Measurements from ENCODE around the gene ASB6. TPM values are rescaled to one million over a fixed set of nuclear protein-coding genes. Genes with fewer than 3 reads are reported as not detected.
A peak's percentile ranks its signal among the peaks of the same experiment; 100 is the strongest.

The ASB6 gene
- total and polyA plus RNA-seq, 7 donors: 8.4 to 20.8 (median 9.7) TPM

DNA sequence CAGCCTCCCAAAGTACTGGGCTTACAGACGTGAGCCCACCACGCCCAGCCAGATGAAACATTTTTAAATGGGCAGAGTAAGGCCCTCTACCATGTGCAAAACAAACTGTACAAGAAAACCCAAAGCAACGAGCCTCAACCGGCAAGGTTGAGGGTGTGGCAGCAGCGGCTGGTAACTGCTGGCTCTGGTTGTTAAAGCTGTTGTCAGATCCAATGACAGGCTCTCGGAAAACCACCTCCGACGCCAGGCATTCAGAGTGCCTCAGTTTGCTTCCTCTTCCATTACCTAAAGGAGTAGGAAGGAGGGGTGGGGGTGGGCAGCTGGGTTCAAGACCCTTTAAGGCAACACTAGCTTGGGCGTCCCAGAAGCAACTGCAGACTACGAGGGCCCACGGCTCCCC, 2.4 kb upstream of the ASB6 start:
- DNase-seq: no peak

DNA sequence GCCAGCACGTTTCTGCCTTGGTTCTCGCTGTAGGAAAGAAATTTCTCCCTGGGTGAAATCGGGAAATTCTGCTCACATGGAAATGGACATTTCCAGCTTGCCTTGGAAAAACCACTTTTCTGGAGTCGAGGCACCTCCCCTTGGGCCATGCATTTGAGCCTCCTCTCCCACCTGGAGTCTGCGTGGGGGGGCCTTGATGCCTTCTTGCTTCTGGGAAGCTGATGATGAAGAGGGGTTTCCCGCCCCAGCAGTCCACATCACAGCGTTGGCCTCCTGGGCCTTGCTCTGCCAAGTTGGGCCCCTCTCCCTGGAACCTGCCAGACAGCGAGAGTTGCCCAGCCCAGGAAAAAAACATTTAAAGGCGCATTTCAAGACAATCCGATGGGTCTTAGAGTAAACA, 1.8 kb upstream of the ASB6 start:
- no peaks in the 10 kb centered on the region for H3K27me3 ChIP-seq
- peaks cover 0 to 8% (median under 1%) of the 10 kb centered on the region in 4 donors for H3K36me3 ChIP-seq
- peaks cover 0 to 29% (median 24%) of the 10 kb centered on the region in 4 donors for H3K4me1 ChIP-seq
- no peak overlapping the region for H3K4me3 ChIP-seq
- no peak for TF ChIP-seq EP300 (IDR thresholded peaks at IDR 0.05)
- TF ChIP-seq POLR2AphosphoS5 (IDR thresholded peaks at IDR 0.05): no peak
- TF ChIP-seq, protein P1, sequence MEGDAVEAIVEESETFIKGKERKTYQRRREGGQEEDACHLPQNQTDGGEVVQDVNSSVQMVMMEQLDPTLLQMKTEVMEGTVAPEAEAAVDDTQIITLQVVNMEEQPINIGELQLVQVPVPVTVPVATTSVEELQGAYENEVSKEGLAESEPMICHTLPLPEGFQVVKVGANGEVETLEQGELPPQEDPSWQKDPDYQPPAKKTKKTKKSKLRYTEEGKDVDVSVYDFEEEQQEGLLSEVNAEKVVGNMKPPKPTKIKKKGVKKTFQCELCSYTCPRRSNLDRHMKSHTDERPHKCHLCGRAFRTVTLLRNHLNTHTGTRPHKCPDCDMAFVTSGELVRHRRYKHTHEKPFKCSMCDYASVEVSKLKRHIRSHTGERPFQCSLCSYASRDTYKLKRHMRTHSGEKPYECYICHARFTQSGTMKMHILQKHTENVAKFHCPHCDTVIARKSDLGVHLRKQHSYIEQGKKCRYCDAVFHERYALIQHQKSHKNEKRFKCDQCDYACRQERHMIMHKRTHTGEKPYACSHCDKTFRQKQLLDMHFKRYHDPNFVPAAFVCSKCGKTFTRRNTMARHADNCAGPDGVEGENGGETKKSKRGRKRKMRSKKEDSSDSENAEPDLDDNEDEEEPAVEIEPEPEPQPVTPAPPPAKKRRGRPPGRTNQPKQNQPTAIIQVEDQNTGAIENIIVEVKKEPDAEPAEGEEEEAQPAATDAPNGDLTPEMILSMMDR (IDR thresholded peaks at IDR 0.05): no peak
- TF ChIP-seq POLR2A (IDR thresholded peaks at IDR 0.05): no peak
- intact Hi-C loops (cut with DNase I): no loop called here
- 83 to 85% methylated on average over 10 of the region's 10 CpGs for WGBS, 2 donors
- no peak overlapping the region for H3K27ac ChIP-seq
- DNase-seq: no peak
- H3K9me3 ChIP-seq: no peaks in the 10 kb centered on the region

More for the DNA sequence above, 2.4 kb upstream of the ASB6 start:
- Histone ChIP-seq H3K27ac (no peak overlapping the region), H3K9me3 (no peaks in the 10 kb centered on the region), H3K4me1 (peaks cover 0 to 28% (median 23%) of the 10 kb centered on the region in 4 donors), H3K27me3 (no peaks in the 10 kb centered on the region), H3K4me3 (no peak overlapping the region), H3K36me3 (peaks cover 0 to 1% (median 0%) of the 10 kb centered on the region in 4 donors)
- 29 to 67% methylated on average over 11 of the region's 11 CpGs for WGBS, 2 donors
- intact Hi-C loops (cut with DNase I): no loop called here
- TF ChIP-seq POLR2AphosphoS5 (IDR thresholded peaks at IDR 0.05) (no peak), POLR2A (IDR thresholded peaks at IDR 0.05) (no peak), EP300 (IDR thresholded peaks at IDR 0.05) (no peak)
- TF ChIP-seq, protein P1 (IDR thresholded peaks at IDR 0.05): no peak

DNA sequence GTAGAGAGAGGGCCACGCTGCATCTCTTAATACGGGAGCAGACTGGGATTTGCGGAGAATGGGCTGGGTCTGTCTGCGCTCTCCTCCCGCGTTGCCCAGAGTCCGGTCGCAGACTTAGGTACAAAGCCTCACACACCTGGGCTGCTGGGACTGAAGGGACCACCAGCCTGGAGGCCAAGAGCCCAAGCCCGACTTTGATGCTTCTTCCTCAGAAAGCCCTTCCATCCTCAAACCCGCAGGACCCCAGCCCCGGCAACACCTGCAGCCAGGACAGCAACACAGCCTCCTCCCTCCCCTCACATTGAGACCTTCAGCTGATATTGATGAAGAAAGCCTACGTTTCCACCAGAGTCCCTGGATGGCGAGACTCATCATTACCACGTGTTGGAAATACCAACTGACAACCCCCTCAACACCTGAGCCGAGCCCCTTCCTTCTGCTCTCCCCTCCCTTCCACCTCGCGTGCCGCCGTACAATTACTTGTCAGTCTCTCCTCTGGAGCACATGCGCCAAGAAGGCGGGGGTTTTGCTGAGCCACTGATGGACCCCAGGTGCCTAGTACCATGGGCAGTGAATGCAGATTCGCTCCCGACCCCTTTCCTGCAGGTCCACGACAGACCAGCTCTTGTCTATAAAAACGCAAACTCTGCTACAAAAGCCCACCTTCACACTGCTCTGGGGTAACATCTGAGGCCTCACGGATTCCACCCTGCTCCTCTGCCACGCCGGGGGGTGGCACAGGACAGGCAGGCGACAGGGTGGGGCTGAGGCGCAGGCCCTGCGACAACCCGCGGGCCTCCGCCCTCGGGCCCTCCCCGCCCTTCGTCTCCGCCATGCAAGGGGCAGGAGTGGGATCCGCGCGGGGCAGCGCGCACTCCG, 841 bp downstream of the ASB6 start:
- H3K27me3 ChIP-seq: no peaks in the 10 kb centered on the region
- H3K27ac ChIP-seq: peak overlapping the region; percentile 83 to 91 (median 88)
- intact Hi-C loops (cut with DNase I): no loop called here
- TF ChIP-seq POLR2AphosphoS5 (IDR thresholded peaks at IDR 0.05): no peak
- TF ChIP-seq, protein P1 (IDR thresholded peaks at IDR 0.05): no peak
- no peak for TF ChIP-seq POLR2A (IDR thresholded peaks at IDR 0.05)
- DNase-seq: no peak
- H3K9me3 ChIP-seq: no peaks in the 10 kb centered on the region
- H3K4me1 ChIP-seq: peaks cover 0 to 29% (median 24%) of the 10 kb centered on the region in 4 donors
- peak overlapping the region; percentile 56 to 96 (median 80) for H3K4me3 ChIP-seq
- peaks cover 0 to 34% (median 22%) of the 10 kb centered on the region in 4 donors for H3K36me3 ChIP-seq
- 19 to 20% methylated on average over 44 of the region's 44 CpGs for WGBS, 2 donors

DNA sequence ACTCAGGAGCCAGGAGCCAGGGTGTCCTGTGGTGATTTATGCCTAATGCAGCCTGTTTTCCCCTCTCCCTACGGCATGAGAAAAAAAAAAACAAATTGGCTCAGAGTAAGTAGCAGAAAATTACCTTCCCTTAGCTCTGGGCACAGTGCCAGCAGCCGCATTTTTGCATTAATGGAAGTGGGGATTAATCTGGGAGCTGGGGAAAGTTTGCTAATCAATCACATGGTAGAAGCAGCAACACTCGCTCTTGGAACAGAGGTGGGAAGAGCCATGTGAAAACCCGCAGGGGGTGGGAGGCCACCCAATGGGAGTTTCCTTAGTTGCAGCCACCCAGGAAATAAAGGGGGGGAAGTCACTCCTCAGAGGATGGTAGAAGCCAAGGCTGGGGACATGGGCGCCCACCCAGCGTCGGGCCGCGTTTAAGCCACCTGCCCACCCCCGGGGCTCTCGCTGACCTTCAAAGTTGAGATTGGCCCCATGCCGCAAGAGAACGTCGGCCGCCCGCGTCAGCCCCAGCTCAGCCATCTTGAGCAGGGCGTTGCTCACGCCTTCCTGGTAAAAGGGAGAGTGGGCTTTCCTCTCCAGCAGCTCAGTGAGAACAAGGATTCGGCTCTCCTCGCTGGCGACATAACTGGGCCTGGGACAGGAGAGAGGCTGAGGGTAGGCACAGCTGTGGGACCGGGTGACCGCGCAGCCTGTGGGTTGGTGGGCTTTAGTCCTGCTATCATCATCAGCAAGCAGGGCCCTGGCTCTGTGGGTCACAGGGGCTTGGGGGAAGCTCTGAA, 1.7 kb downstream of the ASB6 start:
- no peaks in the 10 kb centered on the region for H3K9me3 ChIP-seq
- intact Hi-C loops (cut with DNase I): no loop called here
- H3K4me3 ChIP-seq: peak overlapping the region in 1 of 4 donors; percentile 78
- no peaks in the 10 kb centered on the region for H3K27me3 ChIP-seq
- DNase-seq: no peak
- H3K36me3 ChIP-seq: peaks cover 0 to 42% (median 28%) of the 10 kb centered on the region in 4 donors
- TF ChIP-seq POLR2AphosphoS5 (IDR thresholded peaks at IDR 0.05): no peak
- TF ChIP-seq, protein P1 (IDR thresholded peaks at IDR 0.05): no peak
- no peak for TF ChIP-seq EP300 (IDR thresholded peaks at IDR 0.05)
- H3K27ac ChIP-seq: peak overlapping the region in 1 of 4 donors; percentile 31
- peaks cover 0 to 29% (median 24%) of the 10 kb centered on the region in 4 donors for H3K4me1 ChIP-seq
- 80 to 82% methylated on average over 25 of the region's 25 CpGs for WGBS, 2 donors

Data from sigmoid colon (tissue), 7 donors.